Stimulated activated CD8-positive, alpha-beta memory T cell treated with anti-CD3 and anti-CD28 coated beads, Interleukin-2, amount 100 ng/mL, for 48 hours (primary cell): ENCODE data around the gene ALG8.
"Not testable (repeated sequence)": the region's sequence is repeated elsewhere in the genome, so short reads cannot be mapped to it uniquely, and the experiment has no call there.

Experiments used
- DNase-seq, 2 donors: peaks; one replicate each; pipeline ENCODE4 v3.0.0-alpha.2; 2020; ENCODE audit warnings: low read depth in 2 of 2

The ALG8 gene

GRCh38 chr11:78071717-78072116 lies 67.7 kb downstream of the ALG8 start:
- DNase-seq: no peak

GRCh38 chr11:78070621-78071020 lies 68.8 kb downstream of the ALG8 start:
- DNase-seq: no peak

GRCh38 chr11:78069465-78069864 lies 70.0 kb downstream of the ALG8 start:
- DNase-seq: no peak

- no peak for DNase-seq
Observed at GRCh38 chr11:78067704-78068103, 71.7 kb downstream of the ALG8 start.

GRCh38 chr11:78066471-78066870 lies 73.0 kb downstream of the ALG8 start:
- DNase-seq: no peak

GRCh38 chr11:78065203-78065602 lies 74.2 kb downstream of the ALG8 start:
- no peak for DNase-seq

GRCh38 chr11:78063440-78064181 lies 75.8 kb downstream of the ALG8 start, which contains the start of gene THRSP:
TSS of gene THRSP (plus strand) at chr11:78063861. CDS start at chr11:78063882, 21 bp downstream.
- no peak for DNase-seq

GRCh38 chr11:78062671-78063070 lies 76.8 kb downstream of the ALG8 start:
- DNase-seq: no peak

- DNase-seq: no peak
Observed at GRCh38 chr11:78061921-78062311, 77.5 kb downstream of the ALG8 start.

GRCh38 chr11:78061088-78061920 lies 78.1 kb downstream of the ALG8 start:
- DNase-seq: no peak

- DNase-seq: no peak
Observed at GRCh38 chr11:78060533-78060932, 78.9 kb downstream of the ALG8 start.

GRCh38 chr11:78059749-78060328 lies 79.6 kb downstream of the ALG8 start:
- not testable (repeated sequence) for DNase-seq

- DNase-seq: no peak
Observed at GRCh38 chr11:78057462-78058055, 81.9 kb downstream of the ALG8 start.

GRCh38 chr11:78056093-78056492 lies 83.3 kb downstream of the ALG8 start:
- no peak for DNase-seq

GRCh38 chr11:78054971-78055370 lies 84.5 kb downstream of the ALG8 start:
- no peak for DNase-seq

GRCh38 chr11:78050964-78051831 lies 88.2 kb downstream of the ALG8 start:
- no peak for DNase-seq
